Measurements from ENCODE around the gene IRF2BP1.
A peak's percentile ranks its signal among the peaks of the same experiment; 100 is the strongest.

IRF2BP1 gene

GRCh38 chr19:45881082-45881908 lies 4.6 kb downstream of the IRF2BP1 start:
- TF ChIP-seq ZNF18 (tag by site-specific recombination; IDR thresholded peaks at IDR 0.05) (peak; percentile 83), ZBTB17 (tag by site-specific recombination; IDR thresholded peaks at IDR 0.05) (peak; percentile 64), REST (tag by site-specific recombination; IDR thresholded peaks at IDR 0.05) (no peak), ZNF366 (tag by site-specific recombination; conservative IDR thresholded peaks at IDR 0.05) (peak; percentile 87), ZNF785 (tag by site-specific recombination; IDR thresholded peaks at IDR 0.05) (no peak), ZNF629 (tag by site-specific recombination; IDR thresholded peaks at IDR 0.05) (peak; percentile 54; the same call in 1 of the 2 replicates), ZNF398 (tag by site-specific recombination; IDR thresholded peaks at IDR 0.05) (0 out of 2 replicates have a peak, but pooled peaks have one; percentile 28), ZNF521 (tag by site-specific recombination; IDR thresholded peaks at IDR 0.05) (no peak), YY2 (tag by site-specific recombination; IDR thresholded peaks at IDR 0.05) (no peak), PRDM1 (tag by site-specific recombination; IDR thresholded peaks at IDR 0.05) (peak; percentile 89), PRDM10 (tag by site-specific recombination; IDR thresholded peaks at IDR 0.05) (peak; percentile 35; the same call in 1 of the 2 replicates), SCRT2 (tag by site-specific recombination; IDR thresholded peaks at IDR 0.05) (peak; percentile 83), ZNF639 (tag by site-specific recombination; IDR thresholded peaks at IDR 0.05) (0 out of 2 replicates have a peak, but pooled peaks have one; percentile 38), ATF2 (tag by site-specific recombination; IDR thresholded peaks at IDR 0.05; ENCODE audit: low read depth) (peak; percentile 96)
- Histone ChIP-seq H3K4me3 (ENCODE audit: low read depth, low read length) (no peak overlapping the region), H3K27ac (ENCODE audit: extremely low read depth, low read depth, low read length) (no peak overlapping the region), H3K9me3 (ENCODE audit: control insufficient read depth, insufficient read depth, low read depth, low read length) (no peaks in the 10 kb centered on the region), H3K4me1 (ENCODE audit: control insufficient read depth, insufficient read depth, low read length) (peaks cover 13% of the 10 kb centered on the region), H3K36me3 (ENCODE audit: control insufficient read depth in 2 of 2, insufficient read depth in 1 of 2, low read length in 2 of 2) (peaks cover 0 to 16% of the 10 kb centered on the region in 2 experiments; a peak in 1 of 3 replicates)
- CTCF ChIA-PET, result interaction anchor here (0.5 to 8.8 kb wide), 13 partner anchors 11 to 986 kb away, joined by 3 to 91 read pairs (median 6); partner anchors contain the start of genes FOXA3, MYPOP, SIX5 and SYMPK
- POLR2A ChIA-PET, result interaction anchor here (0.7 to 4.4 kb wide), 5 partner anchors 17 to 1427 kb away, joined by 3 to 39 read pairs (median 7); partner anchors contain the start of genes FOXA3, MYPOP and SYMPK

Measured in HEK293 (cell line).